GM18517 (cell line): ENCODE measurements around the gene CMBL.
A peak's percentile ranks its signal among the peaks of the same experiment; 100 is the strongest.

Experiments used
- ATAC-seq: cut with Tn5 transposase; IDR thresholded peaks from one replicate; pipeline ENCODE4 v1.9.1; 2021; ENCODE audit warnings: mild to moderate bottlenecking, moderate library complexity; ENCODE audit not compliant: unreplicated experiment

CMBL gene

GRCh38 chr5:10333154-10334006, 25.7 kb upstream of the CMBL start:
- ATAC-seq: peak; percentile 68

- no peak for ATAC-seq
Observed at GRCh38 chr5:10332301-10332700, 24.6 kb upstream of the CMBL start.

GRCh38 chr5:10331341-10331796, 23.7 kb upstream of the CMBL start:
- ATAC-seq: no peak

DNA sequence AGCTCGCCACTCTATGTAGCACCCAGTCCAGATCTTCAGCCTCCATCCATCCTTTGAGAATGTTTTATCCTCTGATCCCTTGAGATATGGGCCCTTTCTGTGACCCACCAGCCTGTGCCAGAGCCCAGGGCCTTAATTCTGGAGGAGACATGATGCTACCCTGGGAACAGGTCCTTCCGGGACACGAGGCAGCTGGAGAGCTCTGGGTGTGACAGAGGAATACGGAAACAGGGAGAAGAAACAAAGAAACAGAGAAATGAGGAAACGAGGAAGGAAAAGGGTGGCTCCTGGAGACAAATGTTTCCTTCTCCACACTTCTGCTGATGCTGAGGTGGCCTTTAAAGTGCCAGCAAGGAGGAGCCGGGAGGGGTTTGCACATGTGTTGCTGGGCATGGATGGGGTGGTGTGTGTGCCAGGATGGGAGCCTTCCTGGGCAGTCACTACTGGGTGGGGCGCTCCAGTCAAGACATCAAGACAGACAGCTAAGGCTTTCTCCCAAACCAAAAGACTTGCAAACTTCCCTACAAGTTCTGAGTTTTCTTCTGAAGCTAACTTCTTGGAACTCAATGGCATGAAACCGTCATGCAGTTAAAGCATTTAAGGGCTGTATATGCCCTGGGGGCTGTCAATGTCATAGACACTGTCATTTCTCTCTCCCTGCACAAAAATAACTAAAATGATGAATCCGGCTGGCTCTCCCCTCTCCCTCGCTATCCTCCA, 23.0 kb upstream of the CMBL start:
- ATAC-seq: no peak

- no peak for ATAC-seq
Observed at GRCh38 chr5:10329820-10330481, 22.2 kb upstream of the CMBL start.

DNA sequence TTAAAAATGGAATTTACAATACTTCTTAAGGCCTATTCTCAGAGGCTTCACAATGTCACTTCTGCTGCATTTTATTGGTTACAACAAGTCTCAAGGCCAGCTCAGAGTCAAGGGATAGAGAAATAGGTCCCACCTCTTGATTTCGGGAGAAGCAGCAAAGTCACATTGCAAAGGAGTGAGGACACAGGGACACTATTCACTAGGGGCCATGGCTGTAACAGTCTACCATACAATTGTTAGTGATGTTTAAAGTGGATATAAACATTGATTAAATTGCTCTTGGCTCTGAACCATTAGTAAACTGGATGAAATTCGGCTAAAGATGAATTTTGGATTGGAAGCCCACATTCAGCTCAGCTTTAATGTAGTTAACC, 21.7 kb upstream of the CMBL start:
- no peak for ATAC-seq

DNA sequence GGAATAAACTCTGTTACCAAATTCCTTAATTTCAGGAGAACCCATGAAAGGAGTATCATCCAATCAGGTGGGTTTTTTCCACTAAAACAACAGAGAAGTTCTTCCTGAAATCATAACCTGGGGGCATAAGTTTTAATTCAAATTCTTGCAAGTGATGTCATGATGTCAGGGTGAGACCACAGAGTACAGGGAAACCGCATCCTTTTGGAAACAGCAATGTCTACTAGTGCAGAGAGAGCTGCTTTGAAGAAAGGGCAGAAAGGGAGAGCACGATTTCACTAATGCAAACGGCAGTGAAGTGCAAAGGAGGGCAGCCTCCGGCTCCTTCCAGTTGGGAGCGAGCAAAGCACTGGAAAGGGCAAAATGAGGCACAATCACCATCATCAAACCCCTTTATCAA, 20.6 kb upstream of the CMBL start:
- ATAC-seq: no peak

DNA sequence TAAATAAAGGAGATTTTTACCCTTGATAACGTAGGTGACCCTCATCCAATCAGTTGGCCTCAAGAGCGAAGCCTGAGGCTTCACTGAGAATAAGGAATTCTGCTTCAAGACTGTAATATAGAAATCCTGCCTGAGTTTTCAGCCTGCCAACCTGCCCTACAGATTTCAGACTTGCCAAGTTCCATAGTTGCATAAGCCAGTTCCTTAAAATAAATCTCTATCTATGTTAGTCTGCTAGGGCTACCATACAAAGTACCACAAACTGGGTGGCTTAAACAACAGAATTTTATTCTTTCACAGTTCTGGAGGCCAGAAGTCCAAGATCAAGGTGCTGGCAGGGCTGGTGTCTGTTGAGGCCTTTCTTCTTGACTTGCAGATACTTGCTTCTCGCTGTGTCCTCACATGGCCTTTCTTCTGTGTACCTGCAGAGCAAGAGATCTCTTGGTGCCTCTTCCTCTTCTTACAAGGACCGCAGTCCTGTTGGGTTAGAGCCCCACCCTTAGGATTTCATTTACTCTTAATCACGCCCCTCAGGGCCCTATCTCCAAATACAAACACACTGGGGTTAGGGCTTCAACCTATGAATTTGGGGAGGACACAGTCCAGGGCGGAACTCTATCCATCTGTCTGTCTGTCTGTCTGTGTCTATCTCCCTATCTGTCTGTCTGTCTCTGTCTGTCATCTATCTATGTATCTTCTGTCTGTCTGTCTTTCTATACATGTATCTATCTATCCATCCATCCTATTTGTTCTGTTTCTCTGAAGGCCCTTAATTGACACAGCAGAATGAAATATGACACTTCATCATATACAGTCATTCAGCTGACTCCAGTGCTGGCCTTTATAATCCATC, 17.0 kb upstream of the CMBL start:
- no peak for ATAC-seq

- no peak for ATAC-seq
Observed at GRCh38 chr5:10323588-10324488, 16.1 kb upstream of the CMBL start.

GRCh38 chr5:10321882-10322281, 14.2 kb upstream of the CMBL start:
- no peak for ATAC-seq

- ATAC-seq: no peak
Observed at GRCh38 chr5:10320793-10321192, 13.1 kb upstream of the CMBL start.

DNA sequence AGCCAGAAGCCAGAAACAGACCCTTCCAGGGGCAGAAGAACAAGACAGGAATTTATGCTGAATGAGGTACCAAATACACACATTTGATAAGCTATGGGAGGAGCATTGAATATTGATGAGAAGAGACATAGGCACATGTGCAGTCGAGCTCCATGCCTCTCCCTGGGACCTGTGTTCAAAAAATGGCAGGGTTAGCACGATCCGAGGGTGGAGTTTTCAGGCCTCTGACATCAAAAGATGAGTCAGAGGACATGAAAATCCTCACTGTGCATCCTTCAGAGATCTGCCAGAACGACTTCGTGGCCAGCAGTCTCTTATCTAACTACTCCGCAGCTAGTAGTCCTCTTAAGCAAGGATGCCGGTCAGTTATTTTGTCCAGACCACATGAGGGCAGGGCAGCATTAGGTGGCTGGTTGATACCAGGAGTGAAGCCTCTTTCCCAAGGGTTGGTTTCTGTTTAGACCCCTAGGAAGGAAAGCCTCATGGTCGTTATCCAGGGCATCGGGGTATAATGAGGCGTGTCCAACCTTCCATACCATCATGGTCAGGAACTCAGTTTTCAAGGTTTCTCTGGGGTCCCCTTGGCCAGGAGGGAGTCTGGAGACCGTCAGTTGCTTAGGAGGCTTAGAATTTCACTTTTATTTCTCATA, 11.6 kb upstream of the CMBL start:
- no peak for ATAC-seq

GRCh38 chr5:10317825-10318682, 10.4 kb upstream of the CMBL start:
- no peak for ATAC-seq

- no peak for ATAC-seq
Observed at GRCh38 chr5:10315824-10316509, 8.3 kb upstream of the CMBL start.

DNA sequence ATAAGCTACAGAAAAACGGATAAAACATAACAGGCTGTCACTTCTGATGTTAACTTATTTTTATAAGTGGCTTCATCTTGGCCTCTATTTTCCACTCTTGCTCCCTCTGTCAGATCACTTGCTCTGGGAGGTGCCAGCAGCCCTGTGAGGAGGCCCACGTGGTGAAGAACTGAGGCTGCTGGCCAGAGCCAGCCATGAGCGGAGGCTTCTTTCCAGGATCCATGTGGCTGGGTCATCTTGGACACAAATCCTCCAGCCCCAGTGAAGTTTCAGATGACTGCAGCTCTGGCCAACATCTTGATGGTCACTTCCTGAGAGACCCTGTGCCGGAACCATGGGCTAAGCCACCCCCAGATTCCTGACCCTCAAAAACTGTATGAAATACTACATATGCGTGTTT, 7.5 kb upstream of the CMBL start:
- ATAC-seq: no peak

DNA sequence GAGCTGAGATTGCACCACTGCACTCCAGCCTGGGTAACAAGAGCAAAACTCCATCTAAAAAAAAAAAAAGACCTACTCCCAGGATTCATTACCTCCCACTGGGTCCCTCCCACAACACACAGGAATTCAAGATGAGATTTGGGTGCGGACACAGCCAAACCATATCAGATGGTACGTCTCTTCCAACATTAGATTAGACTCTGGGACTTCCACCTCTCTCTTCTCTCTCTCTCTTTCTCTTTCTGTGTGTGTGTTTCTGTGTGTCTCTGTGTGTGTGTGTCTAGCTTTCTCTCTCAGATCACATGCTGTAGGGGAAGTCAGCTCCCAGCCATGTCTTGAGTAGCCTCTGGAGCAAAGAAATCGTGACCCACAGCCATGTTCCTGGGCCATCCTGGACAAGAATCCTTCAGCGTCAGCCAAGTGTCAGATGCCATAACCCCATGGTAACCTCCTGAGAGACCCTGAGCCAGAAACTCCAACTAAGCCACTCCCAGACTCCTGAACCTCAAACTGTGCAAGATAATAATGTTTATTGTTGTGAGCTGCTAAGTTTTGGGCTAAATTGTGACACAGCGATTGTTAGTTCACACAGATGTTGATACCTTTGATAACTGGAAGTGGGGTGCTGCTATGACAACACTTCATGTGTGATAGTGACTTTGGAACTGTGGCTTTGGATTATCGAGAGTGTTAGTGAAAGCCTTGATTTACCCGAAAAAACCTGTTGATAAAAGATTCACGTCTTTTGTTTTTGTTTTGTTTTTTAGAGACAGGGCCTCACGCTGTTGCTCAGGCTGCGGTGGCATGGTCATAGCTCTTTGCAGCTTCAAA, 4.1 kb upstream of the CMBL start:
- ATAC-seq: no peak
